Peyer's patch (tissue), 4 donors: Measurements from ENCODE around the gene RHBDL1.

Source experiments
- CTCF ChIP-seq, 6 experiments: fragments of 450-650 bp in 4 of 6; fragments of 200-600 bp in 2 of 6; sonication (generic) in 1 of 6; IDR thresholded peaks; one replicate each; pipeline ENCODE4 v1.5.1; 2017 to 2019; ENCODE audit warnings: antibody characterized with exemption in 6 of 6, mild to moderate bottlenecking in 3 of 6, moderate library complexity in 1 of 6
- POLR2A ChIP-seq, 2 donors: fragments of 450-650 bp; IDR thresholded peaks; one replicate each; pipeline ENCODE4 v1.5.1; 2017; ENCODE audit warnings: antibody characterized with exemption in 2 of 2, mild to moderate bottlenecking in 2 of 2, moderate library complexity in 2 of 2

GRCh38 chr16:704047-704446 is 28.6 kb downstream of the RHBDL1 start:
- TF ChIP-seq CTCF (IDR thresholded peaks at IDR 0.05) (no peak), POLR2A (IDR thresholded peaks at IDR 0.05) (no peak)
